ENCODE data around the gene BIRC6.

The BIRC6 gene

GRCh38 chr2:32453242-32454062 is 96.6 kb downstream of the BIRC6 start:
- peaks cover 49% of the 10 kb centered on the region for H3K36me3 ChIP-seq (ENCODE audit: control insufficient read depth, low read length)
- H3F3A ChIP-seq (ENCODE audit: control insufficient read depth, insufficient read depth): peaks cover 3% of the 10 kb centered on the region; the same call in 1 of the 2 replicates
- no peaks in the 10 kb centered on the region for H3K9me2 ChIP-seq (replicated peaks; ENCODE audit: control insufficient read depth, low read length)
- no peak overlapping the region for H3K4me3 ChIP-seq (ENCODE audit: low read length)
- H3K4me2 ChIP-seq (ENCODE audit: low read length): no peak overlapping the region
- no peaks in the 10 kb centered on the region for H3K4me1 ChIP-seq (ENCODE audit: control insufficient read depth, low read length)
- TF ChIP-seq CTCF (IDR thresholded peaks at IDR 0.05; ENCODE audit: low read depth, low read length, poor library complexity, severe bottlenecking): no peak
- TF ChIP-seq EZH2phosphoT487 (IDR thresholded peaks at IDR 0.05; ENCODE audit: borderline replicate concordance, low read length): no peak
- no peaks in the 10 kb centered on the region for H3K9me3 ChIP-seq (ENCODE audit: control insufficient read depth, insufficient read depth, low read length)
- H4K20me1 ChIP-seq (ENCODE audit: control insufficient read depth, insufficient read depth, low read depth, low read length): no peaks in the 10 kb centered on the region
- no peak overlapping the region for H3K27ac ChIP-seq (ENCODE audit: low read depth, low read length)
- no peaks in the 10 kb centered on the region for H3K27me3 ChIP-seq (ENCODE audit: control insufficient read depth, low read length)
- H3K79me2 ChIP-seq (ENCODE audit: control insufficient read depth, low read length): peaks cover 5% of the 10 kb centered on the region

- Histone ChIP-seq H3K9me2 (replicated peaks; ENCODE audit: control insufficient read depth, low read length) (no peaks in the 10 kb centered on the region), H3K27me3 (ENCODE audit: control insufficient read depth, low read length) (no peaks in the 10 kb centered on the region), H4K20me1 (ENCODE audit: control insufficient read depth, insufficient read depth, low read depth, low read length) (no peaks in the 10 kb centered on the region), H3K9me3 (ENCODE audit: control insufficient read depth, insufficient read depth, low read length) (no peaks in the 10 kb centered on the region), H3K4me3 (ENCODE audit: low read length) (no peak overlapping the region), H3F3A (ENCODE audit: control insufficient read depth, insufficient read depth) (peaks cover 3% of the 10 kb centered on the region; the same call in 1 of the 2 replicates), H3K79me2 (ENCODE audit: control insufficient read depth, low read length) (peaks cover 11% of the 10 kb centered on the region), H3K36me3 (ENCODE audit: control insufficient read depth, low read length) (peaks cover 30% of the 10 kb centered on the region), H3K4me1 (ENCODE audit: control insufficient read depth, low read length) (no peaks in the 10 kb centered on the region), H3K4me2 (ENCODE audit: low read length) (no peak overlapping the region), H3K27ac (ENCODE audit: low read depth, low read length) (no peak overlapping the region)
- TF ChIP-seq CTCF (IDR thresholded peaks at IDR 0.05; ENCODE audit: low read depth, low read length, poor library complexity, severe bottlenecking) (no peak), EZH2phosphoT487 (IDR thresholded peaks at IDR 0.05; ENCODE audit: borderline replicate concordance, low read length) (no peak)
Measured at GRCh38 chr2:32455816-32456215, 99.0 kb downstream of the BIRC6 start.

- H3K4me3 ChIP-seq (ENCODE audit: low read length): no peak overlapping the region
- no peak overlapping the region for H3K27ac ChIP-seq (ENCODE audit: low read depth, low read length)
- TF ChIP-seq EZH2phosphoT487 (IDR thresholded peaks at IDR 0.05; ENCODE audit: borderline replicate concordance, low read length) (no peak), CTCF (IDR thresholded peaks at IDR 0.05; ENCODE audit: low read depth, low read length, poor library complexity, severe bottlenecking) (no peak)
- H3K4me1 ChIP-seq (ENCODE audit: control insufficient read depth, low read length): no peaks in the 10 kb centered on the region
- no peak overlapping the region for H3K4me2 ChIP-seq (ENCODE audit: low read length)
- H3K36me3 ChIP-seq (ENCODE audit: control insufficient read depth, low read length): peaks cover 27% of the 10 kb centered on the region
- no peaks in the 10 kb centered on the region for H4K20me1 ChIP-seq (ENCODE audit: control insufficient read depth, insufficient read depth, low read depth, low read length)
- H3F3A ChIP-seq (ENCODE audit: control insufficient read depth, insufficient read depth): peaks cover 3% of the 10 kb centered on the region; the same call in 1 of the 2 replicates
- H3K79me2 ChIP-seq (ENCODE audit: control insufficient read depth, low read length): peaks cover 13% of the 10 kb centered on the region
- H3K9me2 ChIP-seq (replicated peaks; ENCODE audit: control insufficient read depth, low read length): no peaks in the 10 kb centered on the region
- H3K9me3 ChIP-seq (ENCODE audit: control insufficient read depth, insufficient read depth, low read length): no peaks in the 10 kb centered on the region
- H3K27me3 ChIP-seq (ENCODE audit: control insufficient read depth, low read length): no peaks in the 10 kb centered on the region
Measured at GRCh38 chr2:32456808-32457207, 100.0 kb downstream of the BIRC6 start.
